GM12892 (cell line): ENCODE measurements around the gene CS. TPM values are rescaled to one million over a fixed set of nuclear protein-coding genes. Genes with fewer than 3 reads are reported as not detected.
"Not testable (repeated sequence)": the region's sequence is repeated elsewhere in the genome, so short reads cannot be mapped to it uniquely, and the experiment has no call there.

Source experiments
- DNase-seq: peaks from one replicate; pipeline ENCODE4 v3.0.0; 2011; ENCODE audit not compliant: insufficient read length
- FAIRE-seq: peaks from 2 replicates; lab custom pipeline; 2011; peaks lifted over from hg19 to GRCh38; lab: Jason Lieb, UNC
- POLR2A ChIP-seq: IDR thresholded peaks from 2 replicates; pipeline ENCODE4 v1.6.1; 2011; ENCODE audit warnings: low read depth, low read length, control low read depth
- POLR2AphosphoS5 ChIP-seq: IDR thresholded peaks from 2 replicates; pipeline ENCODE4 v1.6.1; 2011; ENCODE audit warnings: low read depth, low read length, control low read depth
- TAF1 ChIP-seq: IDR thresholded peaks from 2 replicates; pipeline ENCODE4 v1.6.1; 2011; ENCODE audit warnings: low read depth, mild to moderate bottlenecking, control low read depth, low read length, borderline replicate concordance
- polyA plus RNA-seq: library from polyadenylated mRNA; unstranded; fragments of >200 nt; gene quantifications from one replicate; pipeline ENCODE4 v1.2.1, GENCODE V29; 2012; ENCODE audit warnings: missing spikeins, inconsistent platforms; ENCODE audit not compliant: missing spikeins

The CS gene
- 107 TPM for polyA plus RNA-seq

- TF ChIP-seq TAF1: no peak
- peak; percentile 43; the same call in 1 of the 2 replicates for TF ChIP-seq POLR2A
- peak; percentile 47; the same call in 1 of the 2 replicates for TF ChIP-seq POLR2AphosphoS5
- peak; percentile 88 for DNase-seq
- peak; percentile 92 for FAIRE-seq
Measured at GRCh38 chr12:56299853-56300643, at the start of gene CS. CS (minus strand) TSS chr12:56300330; CDS start chr12:56300201, 129 bp downstream.

DNA sequence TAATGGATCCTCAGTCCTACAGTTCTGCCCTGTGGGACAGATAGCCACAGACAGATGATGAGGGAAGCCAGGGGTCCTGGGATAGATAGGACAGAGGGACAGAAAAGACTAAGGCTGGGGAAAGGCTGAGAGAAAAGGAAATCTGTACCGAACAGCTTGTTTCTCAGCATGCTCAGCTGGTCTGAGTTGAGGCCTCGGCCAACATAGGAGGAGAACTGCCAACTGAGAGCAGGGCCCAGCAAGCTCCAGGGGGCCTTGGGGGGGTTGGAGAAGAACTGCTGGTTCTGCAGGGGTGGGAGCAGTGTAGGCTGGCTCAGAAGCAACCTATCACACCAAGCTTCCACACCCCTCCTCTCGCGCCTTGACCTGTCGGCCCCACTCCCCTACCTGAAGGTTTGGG, 48.6 kb upstream of the CS start:
- no peak for FAIRE-seq
- no peak for TF ChIP-seq TAF1
- no peak for TF ChIP-seq POLR2A
- TF ChIP-seq POLR2AphosphoS5: no peak
- no peak for DNase-seq

GRCh38 chr12:56347255-56347654, 47.1 kb upstream of the CS start:
- not testable (repeated sequence) for FAIRE-seq, DNase-seq

DNA sequence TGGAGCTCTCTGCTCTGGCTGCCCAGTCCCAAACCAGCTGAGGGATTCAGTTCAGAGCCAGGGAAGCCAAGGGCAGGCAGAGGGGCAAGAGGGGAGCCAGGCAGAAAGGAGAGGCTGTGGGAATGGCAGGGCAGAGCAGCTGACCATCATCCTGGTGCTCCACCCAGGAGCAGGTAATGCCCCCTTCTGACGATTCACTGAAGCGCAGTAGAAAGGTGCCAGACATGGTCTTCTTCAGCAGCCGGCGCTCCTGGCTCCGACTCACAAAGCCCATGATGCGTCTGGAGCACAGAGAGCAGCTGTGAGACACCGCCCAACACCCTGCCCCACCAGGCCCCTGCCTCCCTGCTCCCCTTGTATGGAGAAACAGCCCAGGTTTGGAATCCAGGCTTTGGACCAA, 46.5 kb upstream of the CS start:
- TF ChIP-seq POLR2A: no peak
- no peak for TF ChIP-seq POLR2AphosphoS5
- TF ChIP-seq TAF1: no peak
- FAIRE-seq (no peak), DNase-seq (no peak)

DNA sequence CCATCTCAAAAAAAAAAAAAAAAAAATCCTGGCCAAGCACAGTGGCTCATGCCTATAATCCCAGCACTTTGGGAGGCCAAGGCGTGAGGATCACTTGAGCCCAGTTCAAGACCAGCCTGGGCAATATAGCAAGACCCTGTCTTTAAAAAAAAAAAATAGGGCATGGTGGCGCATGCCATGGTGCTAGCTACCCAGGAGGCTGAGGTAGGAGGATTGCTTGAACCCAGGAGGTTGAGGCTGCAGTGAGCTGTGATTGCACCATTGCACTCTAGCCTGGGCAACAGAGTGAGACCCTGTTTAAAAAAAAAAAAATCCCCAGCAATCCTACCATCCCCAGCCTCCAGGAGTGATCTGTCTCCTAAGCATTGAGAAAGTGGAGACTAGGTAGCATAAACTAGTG, 42.2 kb upstream of the CS start:
- not testable (repeated sequence) for DNase-seq, FAIRE-seq

DNA sequence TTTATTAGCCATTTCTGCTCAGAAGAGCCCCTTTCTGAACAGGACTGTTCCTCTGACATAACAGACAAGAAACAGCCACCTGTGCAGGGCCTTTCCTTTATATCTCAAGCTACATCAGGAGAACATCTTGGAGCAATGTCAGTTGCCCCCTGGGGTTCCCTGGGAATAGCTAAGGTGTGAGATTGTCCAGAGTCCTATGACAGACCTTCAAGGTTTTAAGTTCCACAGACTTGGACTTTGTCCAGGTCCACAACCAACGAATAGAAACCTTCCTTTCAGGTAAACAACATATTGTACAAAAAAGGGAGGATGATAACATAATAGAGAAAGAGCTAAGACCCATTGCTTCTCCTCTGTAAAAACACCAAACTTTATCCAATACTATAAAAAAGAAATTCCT, 41.5 kb upstream of the CS start:
- FAIRE-seq (no peak), DNase-seq (no peak)
- no peak for TF ChIP-seq POLR2A
- TF ChIP-seq TAF1: no peak
- no peak for TF ChIP-seq POLR2AphosphoS5

GRCh38 chr12:56339158-56339422, 39.0 kb upstream of the CS start:
- TF ChIP-seq POLR2AphosphoS5: no peak; the same call in 1 of the 2 replicates
- no peak for TF ChIP-seq TAF1
- TF ChIP-seq POLR2A: no peak; the same call in 1 of the 2 replicates
- no peak for FAIRE-seq
- no peak for DNase-seq

GRCh38 chr12:56338308-56339157, 38.4 kb upstream of the CS start, which contains the start of gene IL23A:
IL23A (plus strand) TSS chr12:56338884; CDS start chr12:56339045, 161 bp downstream.
- TF ChIP-seq POLR2A (peak; percentile 67), POLR2AphosphoS5 (peak; percentile 65; the same call in 1 of the 2 replicates), TAF1 (0 out of 2 replicates have a peak, but pooled peaks have one; percentile 55)
- peak; percentile 86 for FAIRE-seq
- peak; percentile 42 for DNase-seq

DNA sequence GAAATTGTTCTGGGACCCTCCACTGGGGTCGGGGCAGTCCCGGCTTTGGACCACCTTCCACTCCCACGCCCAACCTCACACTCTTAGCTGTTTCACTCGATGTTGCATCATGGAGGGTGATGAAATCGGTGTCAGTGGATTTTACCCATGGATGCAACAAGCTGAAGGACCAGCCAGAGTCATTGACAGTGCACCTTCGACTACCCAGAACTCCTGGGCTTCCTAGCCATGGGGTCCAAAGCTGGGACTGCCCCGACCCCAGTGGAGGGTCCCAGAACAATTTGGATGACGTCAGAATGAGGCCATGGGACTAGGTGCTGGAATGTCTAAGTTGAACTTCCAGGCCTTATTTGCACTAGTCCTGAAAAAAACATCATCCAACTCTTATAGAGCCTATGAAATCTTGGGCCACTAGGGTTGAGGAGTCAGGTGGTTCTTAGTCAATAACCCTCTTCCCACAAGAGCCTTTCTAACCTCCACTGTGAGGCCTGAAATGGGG, 37.7 kb upstream of the CS start:
- FAIRE-seq: no peak

DNA sequence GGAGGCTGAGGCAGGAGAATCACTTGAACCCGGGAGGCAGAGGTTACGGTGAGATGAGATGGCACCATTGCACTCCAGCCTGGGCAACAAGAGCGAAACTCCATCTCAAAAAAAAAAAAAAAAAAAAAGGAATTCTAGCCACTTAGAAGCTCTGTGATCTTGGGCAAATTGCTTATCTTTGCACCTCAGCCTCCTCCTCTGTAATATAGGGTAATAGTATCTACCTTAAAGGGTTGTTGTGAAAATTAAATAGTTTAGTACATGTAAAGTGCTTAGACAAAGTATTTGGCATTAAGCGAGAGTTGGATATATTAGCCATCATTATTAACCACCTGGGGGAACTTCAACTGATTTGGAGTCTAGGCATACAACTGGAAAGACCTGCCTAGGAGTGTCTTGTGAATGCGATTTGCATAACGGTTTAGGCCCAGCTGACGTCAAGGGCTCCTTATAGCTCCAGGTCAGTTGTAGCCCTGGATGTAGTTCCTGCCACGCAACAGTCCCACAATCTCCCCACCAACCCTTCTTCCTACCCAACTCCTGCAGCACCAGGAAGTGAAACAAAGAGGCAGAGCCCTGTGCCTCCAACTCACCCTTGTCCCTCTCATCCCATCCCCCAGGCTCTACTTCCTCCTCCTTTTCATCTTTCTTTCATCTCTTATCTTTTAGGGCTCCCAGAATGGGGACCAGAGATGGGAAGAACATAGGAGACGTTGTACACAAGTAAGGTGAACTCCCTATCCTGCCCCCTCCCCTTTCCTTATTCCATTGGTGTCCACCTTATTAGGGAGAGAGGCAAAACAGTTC, 36.4 kb upstream of the CS start:
- DNase-seq (no peak), FAIRE-seq (peak; percentile 82)
- TF ChIP-seq POLR2A (no peak; the same call in 1 of the 2 replicates), POLR2AphosphoS5 (0 out of 2 replicates have a peak, but pooled peaks have one; percentile 40)

More for the DNA sequence above, 37.7 kb upstream of the CS start:
- no peak for DNase-seq
- no peak for TF ChIP-seq POLR2A
- TF ChIP-seq TAF1: no peak
- TF ChIP-seq POLR2AphosphoS5: no peak

- DNase-seq, FAIRE-seq: not testable (repeated sequence)
Measured at GRCh38 chr12:56335527-56335926, 35.4 kb upstream of the CS start.

- TF ChIP-seq POLR2A (0 out of 2 replicates have a peak, but pooled peaks have one; percentile 1), TAF1 (no peak)
- FAIRE-seq: no peak
- no peak for DNase-seq
Measured at GRCh38 chr12:56334490-56334793, 34.3 kb upstream of the CS start.
